Astrocyte (in vitro differentiated cells and primary cell): ENCODE data around the gene IL17B.

Experiments
- CTCF ChIP-seq: IDR thresholded peaks from 2 replicates; pipeline ENCODE4 v1.5.1; 2011; ENCODE audit warnings: low read depth, mild to moderate bottlenecking, inconsistent platforms, low read length, moderate library complexity; ENCODE audit not compliant: insufficient read depth
- EZH2 ChIP-seq: IDR thresholded peaks from 2 replicates; pipeline ENCODE4 v1.6.1; 2012; ENCODE audit warnings: mild to moderate bottlenecking, low read length, inconsistent platforms; ENCODE audit not compliant: insufficient read depth

GRCh38 chr5:149392718-149393117, 13.6 kb upstream of the IL17B start:
- TF ChIP-seq CTCF (no peak), EZH2 (no peak)
